Stimulated activated CD4-positive, alpha-beta T cell treated with anti-CD3 and anti-CD28 coated beads, Interleukin-4, amount 100 ng/mL, for 24 hours (primary cell): ENCODE results near the gene KIAA1755.

Experiments
- DNase-seq: peaks from one replicate; pipeline ENCODE4 v3.0.0-alpha.2; 2020

KIAA1755 gene

DNA sequence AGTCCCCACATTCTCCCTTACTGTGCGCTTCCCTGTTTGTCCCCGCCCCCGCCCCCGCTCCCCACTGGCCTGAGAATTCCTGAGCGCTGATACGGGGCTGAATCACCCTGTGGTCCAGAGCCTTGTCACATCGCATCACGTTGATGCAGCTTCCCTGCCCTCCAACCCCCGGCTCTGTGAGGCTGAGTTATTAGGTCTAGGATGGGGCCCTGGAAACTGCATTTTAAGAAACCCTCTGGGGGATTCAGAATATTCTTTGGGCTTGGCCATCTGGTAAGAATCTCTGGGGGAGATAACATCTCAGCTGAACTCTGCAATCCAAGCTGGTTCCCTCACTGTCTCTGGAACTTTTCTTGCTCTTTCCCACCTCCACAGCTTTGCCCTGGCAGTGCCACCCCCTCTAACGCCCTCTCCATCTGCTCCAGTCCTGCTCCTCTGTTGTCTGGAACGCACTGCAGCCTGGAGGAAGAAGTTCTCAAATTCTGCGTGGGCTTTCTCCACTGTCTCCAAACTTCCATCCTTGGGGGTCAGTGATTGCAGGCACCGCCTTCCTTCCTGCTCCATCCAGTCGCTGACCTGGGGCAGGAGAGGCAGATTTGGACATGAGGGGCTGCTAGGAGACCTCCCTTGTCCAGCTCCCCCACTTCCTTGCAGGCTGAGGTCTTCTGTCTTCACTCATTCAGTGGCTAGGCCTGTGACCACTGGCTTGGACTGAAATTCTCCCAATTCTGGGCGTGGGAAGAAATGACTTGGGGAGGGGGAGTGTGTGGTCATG is 42.6 kb downstream of the KIAA1755 start:
- DNase-seq, result no peak

DNA sequence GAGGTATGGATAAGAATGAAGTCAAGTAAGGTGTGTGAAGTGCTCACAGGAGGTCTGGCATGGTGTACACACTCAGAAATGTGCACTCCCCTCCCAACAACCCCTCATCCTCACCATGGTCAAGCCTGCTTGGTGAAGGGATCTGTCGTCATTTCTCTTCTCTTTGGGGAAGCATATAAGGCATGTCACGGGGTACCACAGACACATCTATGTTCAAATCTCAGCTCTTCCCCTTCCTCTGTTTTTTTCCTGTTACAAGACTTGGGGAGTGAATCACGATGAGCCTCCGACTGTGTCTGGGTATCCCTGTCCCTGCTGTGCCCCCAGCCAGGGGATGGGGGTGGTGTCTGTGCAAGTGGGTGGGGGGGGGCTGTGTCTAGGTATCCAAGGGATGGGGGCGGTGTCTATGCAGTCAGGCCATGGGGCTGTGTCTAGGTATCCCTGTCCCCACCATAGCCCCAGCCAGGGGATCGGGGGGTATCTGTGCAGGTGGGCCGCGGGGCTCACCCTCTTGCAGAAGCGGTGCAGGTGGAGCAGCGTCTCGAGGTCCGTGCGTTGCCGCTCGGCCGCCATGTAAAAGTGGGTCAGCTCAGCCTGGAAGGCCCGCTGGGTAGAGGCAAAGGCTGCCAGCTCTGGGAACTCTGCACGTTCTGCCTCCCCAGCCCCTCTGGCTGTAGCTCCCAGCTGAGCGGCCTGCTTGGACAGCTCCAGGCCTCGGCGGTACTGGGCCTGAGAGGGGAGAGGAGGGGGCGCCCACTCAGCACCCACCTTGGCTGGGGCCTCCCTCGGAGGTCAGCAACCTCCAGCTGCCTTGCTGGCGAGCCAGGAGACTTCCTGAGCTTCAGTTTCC is 43.6 kb downstream of the KIAA1755 start:
- no peak for DNase-seq

DNA sequence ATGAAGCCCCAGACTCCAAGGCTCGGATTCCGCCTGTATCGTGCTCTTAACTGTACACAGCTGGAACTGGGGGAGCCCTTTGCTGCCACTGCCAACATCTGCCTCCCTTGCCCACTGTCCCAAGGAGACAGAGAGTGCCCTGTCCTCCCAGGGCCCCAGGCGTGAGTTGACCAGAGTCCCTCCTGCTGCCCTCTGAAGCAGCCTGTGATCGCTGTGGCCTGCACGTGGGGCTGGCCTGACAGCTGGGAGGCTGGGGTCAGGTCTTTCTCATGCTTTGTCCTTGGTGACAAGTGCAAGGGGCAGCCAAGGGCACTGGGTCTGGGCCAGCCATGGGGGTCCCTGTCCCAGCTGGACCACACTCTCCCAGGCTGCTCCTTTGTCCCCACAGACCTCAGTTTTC is 44.3 kb downstream of the KIAA1755 start:
- no peak for DNase-seq

DNA sequence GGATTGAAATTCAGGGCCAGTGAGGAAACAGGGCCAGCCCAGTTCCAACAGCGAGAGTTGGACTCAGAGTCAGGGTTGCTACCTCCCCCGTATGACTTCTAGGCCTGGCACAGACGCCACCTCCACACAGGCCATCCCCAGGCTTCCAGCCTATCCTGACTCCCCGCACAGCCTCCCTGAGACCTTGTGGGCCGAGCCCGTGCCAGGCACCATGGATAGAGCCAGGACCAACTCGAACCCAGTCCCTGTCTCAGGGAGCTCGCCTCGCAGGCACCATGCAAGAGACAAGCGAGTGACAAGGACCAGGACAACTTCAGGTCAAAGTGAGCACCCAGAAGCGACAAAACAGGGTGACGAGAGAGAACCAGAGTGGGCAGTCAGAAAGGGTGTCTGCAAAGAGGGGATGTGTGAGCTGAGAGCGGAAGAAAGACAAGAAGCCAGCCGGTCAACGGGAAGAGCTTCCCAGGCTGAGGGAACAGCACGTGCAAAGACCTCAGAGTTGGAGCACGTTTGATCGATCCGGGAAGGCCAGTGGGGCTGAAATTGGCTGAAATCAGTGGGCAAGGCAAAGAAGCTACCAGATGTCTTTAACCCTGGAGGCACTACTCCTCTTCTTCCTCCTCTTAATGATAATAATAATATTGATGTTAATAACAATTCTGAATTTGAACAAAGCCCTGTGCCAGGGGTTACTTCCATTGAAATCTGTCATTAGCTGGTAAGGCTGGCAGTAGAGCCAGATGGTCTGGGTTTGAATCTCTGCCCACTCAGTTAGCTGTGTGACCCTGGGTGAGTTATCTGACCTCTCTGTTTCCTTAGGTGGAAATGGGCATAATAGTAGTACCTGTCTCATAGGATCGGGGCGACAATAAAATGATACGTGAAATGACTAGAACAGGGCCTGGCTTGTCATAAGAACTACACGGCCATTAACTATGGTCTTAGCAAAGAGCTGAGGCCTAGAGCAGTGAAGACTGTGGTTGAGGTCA is 45.0 kb downstream of the KIAA1755 start:
- no peak for DNase-seq

DNA sequence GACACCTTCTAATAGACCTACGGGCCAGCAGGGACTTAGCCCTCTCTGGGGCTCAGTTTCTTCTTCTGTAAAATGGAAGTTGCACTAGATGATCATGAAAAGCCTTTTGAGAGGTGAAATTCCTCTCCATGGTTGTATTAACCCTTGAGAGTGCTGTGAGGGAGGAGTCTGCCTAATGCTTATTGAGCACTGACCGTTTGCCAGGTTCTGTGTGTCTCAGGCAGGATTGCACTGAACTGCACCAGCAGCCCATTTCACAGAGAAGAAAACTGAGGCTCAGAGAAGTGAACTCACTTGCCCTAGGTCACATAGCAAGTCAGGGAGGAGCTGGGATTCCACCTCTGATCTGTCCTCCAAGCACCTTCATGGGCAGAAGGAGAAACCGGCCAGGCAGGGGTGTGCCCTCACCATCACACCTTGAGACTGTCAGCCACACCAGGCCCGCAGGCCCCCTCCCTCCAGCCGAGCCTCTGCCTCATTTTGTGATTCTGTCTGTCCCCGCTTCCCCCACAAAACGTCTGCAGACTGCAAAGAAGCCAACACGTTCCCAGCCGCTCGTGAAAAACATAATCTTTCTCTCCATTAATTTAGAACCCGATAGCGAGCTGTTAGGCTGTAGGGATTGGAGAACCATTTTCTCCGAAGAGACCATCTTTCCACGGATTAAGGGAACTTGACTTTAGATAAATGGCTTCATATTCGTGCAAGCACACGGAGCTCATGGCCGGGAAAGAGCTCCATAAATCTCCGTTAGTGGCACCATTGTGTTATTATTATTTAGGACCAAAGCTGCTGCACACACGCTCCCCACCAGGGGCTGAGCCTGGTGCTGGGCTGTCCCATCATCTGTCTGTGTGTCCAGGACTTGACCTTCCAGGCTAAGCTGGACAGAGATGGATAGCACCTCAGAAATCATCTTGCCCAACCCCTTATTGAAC is 46.0 kb downstream of the KIAA1755 start:
- DNase-seq, result no peak

DNA sequence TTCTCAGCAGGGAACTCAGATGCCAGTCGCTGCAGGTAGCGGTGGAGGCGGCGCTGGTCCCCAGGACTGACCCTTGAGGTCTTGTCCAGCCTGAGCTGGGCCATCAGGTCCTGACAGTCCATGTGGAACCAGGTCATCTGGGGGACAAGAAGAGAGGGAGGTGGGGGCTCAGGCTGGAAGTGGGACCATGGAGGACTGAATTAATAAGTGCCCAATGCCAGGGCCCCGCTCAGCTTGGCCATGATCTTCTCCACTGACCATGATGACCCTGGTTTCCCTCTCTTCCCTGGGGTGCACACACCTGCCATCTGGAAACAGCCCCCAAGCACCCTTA is 47.0 kb downstream of the KIAA1755 start:
- DNase-seq, result no peak

DNA sequence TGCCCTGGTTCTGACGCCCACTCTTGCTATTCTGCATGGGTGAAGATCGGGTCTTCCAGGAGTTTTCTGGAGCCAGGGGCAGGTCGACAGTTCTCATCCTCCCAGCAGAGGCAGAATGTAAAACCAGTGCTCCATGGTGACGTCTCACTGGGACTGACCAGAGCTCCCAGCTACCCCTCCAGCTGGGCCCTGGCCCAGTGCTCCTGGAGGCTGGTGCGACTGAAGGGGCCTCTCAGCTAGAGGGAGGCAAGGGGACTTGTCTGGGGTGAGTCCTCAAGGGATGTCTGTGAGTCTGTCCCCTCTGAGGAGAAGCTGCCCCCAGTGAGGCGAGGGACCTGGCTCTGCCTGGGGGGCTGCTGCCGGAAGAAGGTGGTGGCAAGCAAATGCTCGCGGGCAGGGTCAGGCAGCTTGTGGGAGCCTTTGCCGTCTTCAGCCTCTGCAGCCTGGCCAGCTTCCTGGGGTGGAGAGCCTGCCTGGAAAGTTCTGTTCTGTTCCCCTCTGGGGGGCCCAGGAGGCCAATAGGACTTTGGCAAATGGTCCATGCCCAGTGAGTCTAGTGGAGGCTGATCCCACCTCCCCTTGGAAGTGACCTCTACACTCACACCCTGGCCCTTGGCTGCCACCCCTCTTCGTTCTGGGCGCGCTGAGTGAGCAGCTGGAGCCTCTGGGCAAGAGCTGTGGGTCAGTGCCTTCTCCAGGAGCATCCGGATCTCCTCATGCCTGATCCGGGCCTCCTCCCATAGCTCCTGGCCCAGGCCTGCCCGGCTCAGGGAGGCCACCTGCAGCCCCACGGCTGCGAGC is 47.5 kb downstream of the KIAA1755 start:
- no peak for DNase-seq

DNA sequence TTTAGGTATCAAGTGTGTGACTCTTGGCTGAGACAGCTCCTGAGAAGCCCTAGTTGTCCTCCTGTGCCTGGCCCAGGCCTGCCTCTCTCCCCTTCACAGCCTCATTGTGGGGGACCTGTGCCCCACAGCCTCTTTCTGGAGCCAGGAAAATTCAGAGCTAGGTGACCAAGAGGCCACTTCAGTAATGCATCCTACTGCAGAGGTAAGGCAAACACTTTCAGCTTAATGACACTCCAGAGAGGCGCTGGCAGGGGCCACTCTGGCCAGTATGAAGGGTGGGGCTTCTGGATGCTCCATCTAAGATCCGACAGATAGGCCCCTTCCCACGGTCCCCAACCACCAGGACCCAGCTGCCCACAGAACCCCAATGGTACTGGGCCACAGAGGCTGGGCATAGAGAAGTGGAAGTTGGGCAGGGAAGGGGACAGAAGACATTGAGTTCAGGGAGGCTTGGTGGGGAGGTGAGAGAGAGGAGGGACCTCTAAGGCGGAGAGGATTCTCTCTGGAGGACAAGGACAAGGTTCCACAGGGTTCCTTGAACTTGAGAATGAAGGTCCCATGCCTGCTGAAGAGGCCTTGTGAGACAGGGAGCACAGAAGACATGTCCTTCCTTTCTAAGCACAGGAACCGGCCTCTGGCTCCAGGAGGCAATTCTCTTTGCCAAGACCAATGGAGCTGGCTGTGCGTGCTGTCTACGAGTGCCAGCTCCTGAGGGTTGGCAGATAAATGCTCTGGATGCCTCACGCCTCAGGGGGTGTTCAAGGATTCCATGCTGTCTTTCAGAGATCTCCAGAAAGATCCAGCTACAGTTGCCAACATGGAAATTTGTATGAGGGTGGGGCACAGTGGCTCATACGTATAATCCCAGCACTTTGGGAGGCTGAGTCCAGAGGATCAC is 49.1 kb downstream of the KIAA1755 start:
- DNase-seq, result no peak

DNA sequence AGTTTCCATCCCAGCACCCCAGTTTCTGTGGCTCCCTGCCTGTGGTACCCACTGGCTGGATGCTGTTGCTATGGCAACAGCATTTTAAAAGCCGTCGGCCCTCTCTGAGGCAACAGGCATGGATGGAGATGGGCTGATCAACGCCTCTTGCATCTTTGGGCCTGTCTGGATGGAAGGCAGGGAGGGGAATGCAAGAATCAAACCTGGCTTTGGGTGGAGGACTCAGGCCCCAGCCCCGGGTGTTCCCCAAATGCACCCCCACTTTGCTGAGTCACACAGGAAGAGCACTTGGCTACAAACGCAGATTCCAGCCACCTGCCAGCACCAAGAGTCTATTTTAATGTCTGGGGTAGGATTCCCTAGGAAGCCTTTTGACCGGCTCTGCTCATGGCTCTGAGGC is 49.8 kb downstream of the KIAA1755 start:
- no peak for DNase-seq

DNA sequence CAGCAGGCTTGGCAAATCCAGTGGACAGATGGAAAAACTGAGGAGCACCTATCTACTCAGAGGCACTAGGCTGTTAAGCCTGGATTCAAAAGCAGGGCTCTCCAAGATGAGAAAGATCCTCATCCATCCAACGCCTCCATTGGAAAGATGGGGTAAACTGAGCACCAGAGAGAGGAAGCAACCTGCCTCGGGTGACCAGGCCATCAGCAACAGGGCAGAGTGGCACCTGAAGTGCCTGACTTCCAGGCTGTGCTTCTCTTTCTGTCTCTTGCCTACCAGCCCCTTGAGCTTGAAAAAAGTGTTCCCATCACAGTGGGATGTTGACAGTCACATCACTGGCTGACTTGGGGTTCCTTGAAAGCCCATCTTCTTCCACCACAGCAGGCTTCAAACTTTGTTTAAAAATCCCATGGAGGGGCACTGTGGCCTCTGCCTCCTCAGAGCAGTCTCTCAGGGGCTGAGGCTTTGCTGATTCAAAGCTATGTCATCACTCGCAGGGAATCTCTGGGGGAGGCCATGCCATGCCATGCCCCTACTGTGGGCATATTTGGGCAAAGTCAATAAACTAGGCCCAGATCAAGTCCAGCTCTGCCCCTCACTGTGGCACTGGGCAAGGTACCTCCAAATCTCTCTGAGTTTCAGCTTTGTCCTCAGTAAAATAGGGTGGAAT is 50.7 kb downstream of the KIAA1755 start:
- no peak for DNase-seq

DNA sequence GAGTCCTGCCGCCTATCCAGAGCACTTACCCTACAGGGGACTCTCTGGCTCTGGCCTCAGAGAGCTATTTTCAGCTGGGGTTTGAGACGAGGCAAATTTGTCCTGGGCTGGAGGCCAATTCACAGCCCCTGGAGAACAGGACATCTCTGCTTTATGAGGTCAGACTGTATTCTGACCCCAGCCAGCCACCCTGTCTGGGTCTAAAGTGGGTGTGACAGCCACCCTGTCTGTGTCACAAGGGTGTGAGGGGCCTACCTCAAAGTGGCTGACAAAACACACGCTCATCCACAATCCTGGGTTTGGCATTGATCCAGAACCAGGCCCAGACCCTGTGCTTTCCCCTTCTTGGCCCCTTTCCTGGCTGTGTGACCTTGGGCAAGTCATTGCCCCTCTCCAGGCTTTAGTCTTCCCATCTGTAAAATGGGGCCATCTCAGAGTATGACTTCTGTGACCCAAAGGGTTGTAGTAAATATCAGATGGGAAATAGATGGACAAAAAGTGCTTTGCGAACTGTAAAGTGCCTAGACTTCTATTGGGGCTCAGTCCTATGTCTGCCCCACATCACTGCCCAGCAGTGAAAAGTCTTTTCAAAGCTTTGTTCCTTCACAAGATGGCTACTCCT is 51.4 kb downstream of the KIAA1755 start:
- DNase-seq, result no peak

DNA sequence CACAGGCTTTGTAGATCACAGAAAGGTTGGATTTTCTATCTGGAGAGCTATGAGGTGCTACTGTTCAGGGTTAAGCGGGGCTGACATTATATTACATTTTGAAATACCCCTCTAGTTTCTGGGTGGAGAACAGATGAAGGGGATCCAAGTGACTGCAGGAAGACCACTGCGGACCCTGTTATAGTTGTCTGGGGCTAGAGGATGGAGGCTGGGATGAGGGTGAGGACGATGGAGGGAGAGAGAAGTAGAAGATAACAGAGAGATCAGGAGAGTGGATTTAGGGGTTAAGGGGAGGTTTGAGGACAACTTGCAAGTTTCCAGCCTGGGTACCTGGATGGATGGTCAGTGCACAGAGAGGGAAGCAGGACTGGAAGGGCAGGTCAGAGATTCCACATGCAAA is 52.0 kb downstream of the KIAA1755 start:
- no peak for DNase-seq

DNA sequence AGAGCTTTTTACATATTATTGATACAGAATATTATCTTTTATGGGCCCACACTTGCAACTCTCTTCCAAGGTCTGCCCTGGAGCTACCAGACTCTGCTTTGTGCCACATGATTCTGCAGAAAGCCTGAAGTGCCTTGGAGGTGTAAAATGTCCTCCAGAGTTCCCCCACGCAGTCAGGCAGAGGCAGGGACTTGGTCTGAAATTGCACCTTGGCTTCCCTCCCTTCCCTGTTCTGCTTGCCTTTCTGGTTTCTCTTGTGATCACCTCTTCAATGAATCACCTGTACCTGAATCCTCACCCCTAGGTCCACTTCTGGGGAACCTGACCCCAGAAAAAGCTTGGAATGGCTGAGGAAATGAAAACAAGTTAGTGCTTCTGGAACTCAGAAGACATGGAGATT is 52.4 kb downstream of the KIAA1755 start:
- DNase-seq, result no peak

DNA sequence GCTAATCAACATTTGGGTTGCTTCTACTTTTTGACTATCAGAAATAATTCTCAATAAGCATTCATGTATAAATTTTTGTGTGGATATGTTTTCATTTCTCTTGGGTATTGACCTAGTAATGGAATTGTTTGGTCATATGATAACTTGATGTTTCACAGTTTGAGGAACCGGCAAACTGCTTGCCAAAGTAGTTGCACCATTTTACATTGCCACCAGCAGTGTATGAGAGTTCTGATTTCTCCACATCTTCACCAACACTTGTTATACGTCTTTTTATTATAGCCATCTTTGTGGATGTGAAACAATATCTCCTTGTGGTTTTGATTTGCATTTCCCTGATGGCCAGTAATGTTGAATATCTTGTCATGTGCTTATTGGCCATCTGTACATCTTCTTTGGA is 52.9 kb downstream of the KIAA1755 start:
- no peak for DNase-seq

DNA sequence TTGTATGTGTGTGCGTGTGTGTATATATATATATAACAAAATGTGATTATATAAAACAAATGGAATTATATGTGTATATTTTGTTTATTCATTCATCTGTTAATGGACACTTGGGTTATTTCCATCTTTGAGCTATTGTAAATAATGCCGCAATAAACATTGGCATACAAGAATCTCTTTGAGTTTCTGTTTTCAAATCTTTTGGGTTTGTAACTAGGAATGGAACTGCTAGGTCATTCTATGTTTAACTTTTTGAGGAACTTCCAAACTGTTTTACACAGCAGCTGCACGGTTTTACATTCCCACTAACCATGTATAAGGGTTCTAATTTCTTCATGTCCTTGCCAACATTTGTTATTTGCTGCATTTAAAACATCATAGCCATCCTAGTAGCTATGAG is 55.5 kb downstream of the KIAA1755 start:
- no peak for DNase-seq

DNA sequence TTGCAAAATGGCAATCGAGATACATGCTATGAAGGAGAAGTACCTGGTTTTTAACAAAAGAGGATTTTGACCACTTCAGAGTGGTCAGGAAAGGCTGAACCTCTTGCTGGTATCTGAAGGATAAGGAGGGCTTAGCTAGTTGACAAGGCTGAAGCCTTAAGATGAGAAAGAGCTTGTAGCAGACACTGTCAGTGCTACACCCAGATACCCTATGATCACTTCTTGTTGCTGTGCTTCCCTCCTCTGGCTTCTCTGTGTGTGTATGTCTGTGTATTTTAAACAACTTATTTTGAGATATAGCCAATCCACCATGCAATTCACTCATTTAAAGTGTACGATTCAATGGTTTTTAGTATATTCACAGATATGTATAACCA is 56.6 kb downstream of the KIAA1755 start:
- no peak for DNase-seq

DNA sequence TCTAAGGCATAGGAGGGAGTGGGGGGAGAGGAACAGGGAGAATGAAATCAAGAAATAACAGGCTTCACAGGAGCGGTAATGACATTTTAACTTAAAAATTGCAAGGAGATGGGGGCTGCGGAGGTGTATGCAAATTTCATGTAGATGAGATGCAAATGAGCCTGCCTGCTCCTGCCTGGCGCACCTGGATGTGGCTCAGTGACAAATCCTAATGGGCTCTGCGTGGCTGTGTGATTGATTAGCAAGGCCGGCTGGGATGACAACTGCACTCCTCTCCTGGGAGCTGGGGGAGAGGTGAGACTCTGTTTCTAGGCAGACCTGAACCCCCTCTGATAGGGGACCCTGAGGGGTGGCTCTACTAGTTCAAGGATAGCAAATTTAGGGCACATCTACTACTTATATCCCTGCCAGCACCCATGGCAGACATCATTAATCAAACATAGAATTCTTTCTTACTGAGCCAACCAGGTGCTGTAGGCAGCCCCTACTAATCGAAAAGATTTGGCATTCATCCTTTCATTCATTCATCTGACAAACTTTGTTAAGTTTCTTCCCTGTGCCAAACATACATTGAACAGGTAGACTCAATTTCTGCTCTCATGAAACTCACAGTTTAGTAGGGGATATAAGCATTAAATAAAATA is 57.1 kb downstream of the KIAA1755 start:
- DNase-seq, result no peak

DNA sequence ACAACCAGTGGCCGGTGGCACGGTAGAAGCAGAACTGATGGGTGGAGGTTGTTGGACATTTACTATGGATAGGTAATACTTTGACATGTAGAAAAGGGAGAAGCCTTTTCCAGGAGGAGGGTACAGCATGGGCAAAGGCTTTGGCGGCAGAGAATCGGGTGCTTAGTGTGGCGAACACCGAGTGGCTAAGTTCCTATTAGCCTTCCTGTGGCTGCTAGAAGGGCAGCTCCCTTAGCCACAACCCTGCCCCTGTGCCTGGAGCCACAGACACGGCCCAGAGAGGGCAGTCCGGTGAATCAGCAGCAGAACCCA is 57.6 kb downstream of the KIAA1755 start:
- DNase-seq, result no peak
